Measurements from ENCODE around the gene IGLL5.
"Not testable (repeated sequence)": the region's sequence is repeated elsewhere in the genome, so short reads cannot be mapped to it uniquely, and the experiment has no call there.

The IGLL5 gene

GRCh38 chr22:22884010-22884887 is 3.4 kb upstream of the IGLL5 start:
- H3K4me3 ChIP-seq (ENCODE audit: low read depth, low read length) = no peak overlapping the region

GRCh38 chr22:22884888-22885840 is 2.5 kb upstream of the IGLL5 start:
- H3K4me3 ChIP-seq (ENCODE audit: low read depth, low read length) = no peak overlapping the region

- no peak overlapping the region for H3K4me3 ChIP-seq (ENCODE audit: low read depth, low read length)
Measured at GRCh38 chr22:22886546-22886945, 1.1 kb upstream of the IGLL5 start.

GRCh38 chr22:22888571-22889353 is 1.1 kb downstream of the IGLL5 start:
- no peak overlapping the region for H3K4me3 ChIP-seq (ENCODE audit: low read depth, low read length)

- no peak overlapping the region for H3K4me3 ChIP-seq (ENCODE audit: low read depth, low read length)
Measured at GRCh38 chr22:22890085-22890484, 2.5 kb downstream of the IGLL5 start.

DNA sequence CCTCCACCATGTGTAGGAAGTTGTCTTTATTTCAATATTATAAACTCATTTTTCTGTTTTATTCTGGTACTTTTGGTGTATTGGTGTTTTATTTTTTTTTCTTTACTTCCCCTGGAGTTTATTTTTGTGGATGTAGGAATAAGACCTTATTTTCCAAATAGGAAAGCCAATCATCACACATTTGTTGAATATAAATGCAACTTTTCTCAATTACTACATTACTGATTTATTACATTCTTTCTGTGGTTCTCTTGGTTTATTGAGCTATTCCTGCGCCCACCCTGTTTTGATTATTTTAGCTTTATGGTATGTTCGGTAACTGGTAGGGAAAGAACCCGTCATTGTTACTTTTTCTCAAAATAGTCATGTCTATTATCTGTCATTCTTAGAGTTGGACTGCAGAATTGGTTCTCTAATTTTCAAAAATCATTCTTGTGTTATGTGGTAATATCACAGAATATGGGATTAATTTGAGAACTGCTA is 3.6 kb downstream of the IGLL5 start:
- H3K4me3 ChIP-seq (ENCODE audit: low read depth, low read length) = no peak overlapping the region

- no peak overlapping the region for H3K4me3 ChIP-seq (ENCODE audit: low read depth, low read length)
Measured at GRCh38 chr22:22892096-22893052, 4.8 kb downstream of the IGLL5 start.

DNA sequence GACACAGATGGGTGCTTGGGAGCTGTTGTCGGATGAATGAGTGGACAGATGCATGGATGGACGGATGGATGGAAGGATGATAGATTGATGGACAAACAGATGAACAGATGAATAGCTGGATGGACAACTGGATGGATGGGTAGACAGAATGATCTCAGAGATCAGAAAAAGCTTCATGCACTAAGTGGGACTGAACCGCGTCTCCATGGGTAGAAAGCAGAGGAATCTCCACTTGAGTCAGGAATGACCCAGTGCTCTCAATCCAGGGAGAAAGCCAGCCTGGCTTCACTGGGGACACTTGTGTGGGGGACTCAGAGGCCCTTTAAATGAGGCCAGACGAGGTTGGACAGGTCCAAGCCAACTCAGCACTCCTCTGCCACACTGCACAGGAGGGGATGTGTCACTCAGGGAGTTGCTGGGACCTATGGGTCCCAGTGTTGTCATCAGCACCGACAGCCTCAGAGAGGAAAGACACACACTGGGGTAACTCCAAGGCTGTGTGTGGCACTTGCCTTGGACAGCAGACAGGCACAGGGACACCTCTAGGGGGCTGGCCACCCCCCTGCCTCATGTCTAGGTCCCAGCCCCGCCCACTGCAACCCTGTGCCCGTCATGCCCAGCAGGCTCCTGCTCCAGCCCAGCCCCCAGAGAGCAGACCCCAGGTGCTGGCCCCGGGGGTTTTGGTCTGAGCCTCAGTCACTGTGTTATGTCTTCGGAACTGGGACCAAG is 5.6 kb downstream of the IGLL5 start:
- no peak overlapping the region for H3K4me3 ChIP-seq (ENCODE audit: low read depth, low read length)

GRCh38 chr22:22893891-22894739 is 6.5 kb downstream of the IGLL5 start:
- H3K4me3 ChIP-seq (ENCODE audit: low read depth, low read length) = no peak overlapping the region

GRCh38 chr22:22894740-22895731 is 7.4 kb downstream of the IGLL5 start:
- H3K4me3 ChIP-seq (ENCODE audit: low read depth, low read length) = no peak overlapping the region

GRCh38 chr22:22895776-22896445 is 8.3 kb downstream of the IGLL5 start:
- H3K4me3 ChIP-seq (ENCODE audit: low read depth, low read length) = no peak overlapping the region

GRCh38 chr22:22896601-22897000 is 9.0 kb downstream of the IGLL5 start:
- no peak overlapping the region for H3K4me3 ChIP-seq (ENCODE audit: low read depth, low read length)

DNA sequence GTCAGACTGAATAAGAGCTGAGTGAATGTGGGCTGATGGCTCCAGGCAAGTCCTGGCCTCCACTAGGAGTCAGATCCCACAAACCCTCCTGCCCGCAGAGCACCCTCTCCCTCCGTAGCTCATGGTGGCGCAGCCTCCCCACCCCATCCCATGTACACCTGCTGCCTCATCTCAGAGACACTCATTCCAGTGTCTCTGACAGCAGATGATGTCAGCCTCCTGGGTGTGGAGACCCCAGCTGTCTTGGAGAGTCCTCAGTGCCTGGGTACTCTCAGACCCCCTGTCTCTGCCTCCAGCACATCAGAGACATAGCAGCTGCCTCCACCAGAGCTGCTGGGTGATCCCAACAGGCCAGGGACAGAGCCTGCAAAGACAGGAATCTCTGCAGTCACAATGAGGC is 9.5 kb downstream of the IGLL5 start:
- H3K4me3 ChIP-seq (ENCODE audit: low read depth, low read length) = no peak overlapping the region

GRCh38 chr22:22897947-22898346 is 10.3 kb downstream of the IGLL5 start:
- no peak overlapping the region for H3K4me3 ChIP-seq (ENCODE audit: low read depth, low read length)

DNA sequence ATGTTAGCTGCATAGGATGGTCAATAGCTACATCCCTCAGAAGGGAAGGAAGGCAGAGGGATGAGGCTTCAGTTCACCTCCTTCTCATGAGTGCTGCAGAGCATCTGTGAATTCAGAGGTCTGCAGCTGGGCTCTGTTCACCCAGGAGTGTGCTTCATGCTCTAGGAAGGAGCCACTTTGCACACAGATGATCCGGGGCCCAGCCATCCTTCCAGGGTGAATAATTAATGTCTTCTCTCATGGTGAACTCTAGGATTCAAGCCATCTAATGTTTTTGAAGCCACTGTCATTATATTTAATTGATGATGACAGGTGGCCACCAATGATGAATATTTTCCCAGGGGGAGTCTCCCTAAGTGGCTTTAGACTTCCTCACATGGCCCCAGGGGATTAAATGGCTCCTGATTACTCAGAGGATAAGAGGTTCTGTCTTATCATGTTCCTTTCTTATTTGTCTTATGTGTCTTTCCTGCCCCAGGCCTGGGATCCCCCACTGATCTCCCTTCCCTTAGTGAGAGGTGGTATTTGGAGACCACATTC is 10.9 kb downstream of the IGLL5 start:
- H3K4me3 ChIP-seq (ENCODE audit: low read depth, low read length) = not testable (repeated sequence)

Data from iPS-11a (cell line).